HAP-1 (cell line): ENCODE measurements around the gene TYR.
"Not testable (repeated sequence)": the region's sequence is repeated elsewhere in the genome, so short reads cannot be mapped to it uniquely, and the experiment has no call there.

Source experiments
- DNase-seq, 2 experiments: peaks; one replicate each; pipeline ENCODE4 v3.0.0-alpha.2; 2016 to 2020; ENCODE audit warnings: low spot score in 2 of 2
- H3K27me3 ChIP-seq: fragments of 250-450 bp; sonication (Bioruptor Pico); 2 replicates; pipeline ENCODE4 v1.5.1; 2020; ENCODE audit warnings: low read depth, mild to moderate bottlenecking, moderate library complexity
- H3K36me3 ChIP-seq: fragments of 250-450 bp; sonication (Bioruptor Pico); replicated peaks from 2 replicates; pipeline ENCODE4 v1.5.1; 2020; ENCODE audit warnings: mild to moderate bottlenecking
- H3K4me1 ChIP-seq: fragments of 250-450 bp; sonication (Bioruptor Pico); 2 replicates; pipeline ENCODE4 v1.5.1; 2020; ENCODE audit warnings: mild to moderate bottlenecking
- H3K4me3 ChIP-seq: fragments of 250-450 bp; sonication (Bioruptor Pico); 2 replicates; pipeline ENCODE4 v1.5.1; 2020; ENCODE audit warnings: mild to moderate bottlenecking, moderate library complexity
- H3K9me3 ChIP-seq: fragments of 250-450 bp; sonication (Bioruptor Pico); 2 replicates; pipeline ENCODE4 v1.5.1; 2020; ENCODE audit warnings: mild to moderate bottlenecking, moderate library complexity
- in situ Hi-C: fragments of 300-500 bp; cut with MboI; formaldehyde crosslinking; loops from 3 replicates; pipeline ENCODE4 v1.14.3; 2020; ENCODE audit warnings: low sequenced_read_pairs, inconsistent platforms, mixed read lengths

TYR gene

GRCh38 chr11:89286601-89287000 is 108.9 kb downstream of the TYR start:
- in situ Hi-C loops, H3K4me3 ChIP-seq, DNase-seq, H3K9me3 ChIP-seq, H3K27me3 ChIP-seq, H3K36me3 ChIP-seq, H3K4me1 ChIP-seq: not testable (repeated sequence)

- H3K27me3 ChIP-seq, H3K9me3 ChIP-seq, H3K4me1 ChIP-seq, H3K4me3 ChIP-seq, DNase-seq, H3K36me3 ChIP-seq, in situ Hi-C loops: not testable (repeated sequence)
Observed at GRCh38 chr11:89288004-89288403, 110.3 kb downstream of the TYR start.

- Histone ChIP-seq H3K36me3 (no peaks in the 10 kb centered on the region), H3K4me1 (no peaks in the 10 kb centered on the region), H3K27me3 (no peaks in the 10 kb centered on the region; the same call in 1 of the 2 replicates), H3K4me3 (no peak overlapping the region), H3K9me3 (no peaks in the 10 kb centered on the region)
- peak in 1 of 2 experiments; percentile 7 for DNase-seq
- in situ Hi-C loops = no loop called here
Observed at GRCh38 chr11:89293965-89294679, 116.4 kb downstream of the TYR start.

DNA sequence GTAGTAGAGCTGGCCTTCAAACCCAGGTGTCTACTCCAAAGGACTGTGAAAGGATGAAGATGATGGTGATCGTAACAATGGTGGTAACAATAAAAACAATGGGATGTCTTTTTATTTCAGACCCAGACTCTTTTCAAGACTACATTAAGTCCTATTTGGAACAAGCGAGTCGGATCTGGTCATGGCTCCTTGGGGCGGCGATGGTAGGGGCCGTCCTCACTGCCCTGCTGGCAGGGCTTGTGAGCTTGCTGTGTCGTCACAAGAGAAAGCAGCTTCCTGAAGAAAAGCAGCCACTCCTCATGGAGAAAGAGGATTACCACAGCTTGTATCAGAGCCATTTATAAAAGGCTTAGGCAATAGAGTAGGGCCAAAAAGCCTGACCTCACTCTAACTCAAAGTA is 117.3 kb downstream of the TYR start:
- H3K27me3 ChIP-seq, DNase-seq, H3K36me3 ChIP-seq, H3K4me3 ChIP-seq, H3K4me1 ChIP-seq, in situ Hi-C loops, H3K9me3 ChIP-seq: not testable (repeated sequence)

GRCh38 chr11:89303029-89303428 is 125.4 kb downstream of the TYR start:
- in situ Hi-C loops, H3K9me3 ChIP-seq, H3K27me3 ChIP-seq, DNase-seq, H3K4me3 ChIP-seq, H3K4me1 ChIP-seq, H3K36me3 ChIP-seq: not testable (repeated sequence)

GRCh38 chr11:89308272-89308671 is 130.6 kb downstream of the TYR start:
- H3K27me3 ChIP-seq, H3K4me3 ChIP-seq, H3K4me1 ChIP-seq, H3K36me3 ChIP-seq, H3K9me3 ChIP-seq, in situ Hi-C loops, DNase-seq: not testable (repeated sequence)

- in situ Hi-C loops = not testable (repeated sequence)
Observed at GRCh38 chr11:89309321-89309985, 131.8 kb downstream of the TYR start.

DNA sequence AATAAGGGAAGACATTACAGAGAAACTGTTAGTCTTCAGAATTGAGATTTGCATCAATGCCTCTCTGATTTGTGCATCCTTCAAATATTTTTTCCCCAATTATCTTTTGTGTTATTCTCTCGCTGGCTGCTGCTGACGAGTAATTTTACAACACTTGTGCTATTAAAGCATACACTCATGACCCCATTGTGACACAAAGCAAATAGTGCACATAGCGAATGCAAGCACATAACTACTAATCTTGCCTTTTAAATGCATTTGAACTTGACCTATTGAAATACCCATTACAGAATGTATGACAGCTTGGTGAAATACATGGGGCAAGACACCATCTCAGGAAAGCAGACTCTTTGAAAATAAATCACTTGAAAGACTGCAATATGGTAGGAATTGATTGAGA is 132.9 kb downstream of the TYR start:
- DNase-seq, H3K9me3 ChIP-seq, H3K27me3 ChIP-seq, H3K4me1 ChIP-seq, H3K4me3 ChIP-seq, H3K36me3 ChIP-seq, in situ Hi-C loops: not testable (repeated sequence)

More at GRCh38 chr11:89309321-89309985, 131.8 kb downstream of the TYR start:
- H3K27me3 ChIP-seq, H3K4me1 ChIP-seq, H3K9me3 ChIP-seq, DNase-seq, H3K36me3 ChIP-seq, H3K4me3 ChIP-seq: not testable (repeated sequence)

- H3K4me3 ChIP-seq = no peak overlapping the region
- H3K27me3 ChIP-seq = no peaks in the 10 kb centered on the region
- no peak for DNase-seq
- no peaks in the 10 kb centered on the region for H3K36me3 ChIP-seq
- H3K9me3 ChIP-seq = no peaks in the 10 kb centered on the region
- H3K4me1 ChIP-seq = no peaks in the 10 kb centered on the region
- in situ Hi-C loops = no loop called here
Observed at GRCh38 chr11:89321401-89321800, 143.7 kb downstream of the TYR start.

DNA sequence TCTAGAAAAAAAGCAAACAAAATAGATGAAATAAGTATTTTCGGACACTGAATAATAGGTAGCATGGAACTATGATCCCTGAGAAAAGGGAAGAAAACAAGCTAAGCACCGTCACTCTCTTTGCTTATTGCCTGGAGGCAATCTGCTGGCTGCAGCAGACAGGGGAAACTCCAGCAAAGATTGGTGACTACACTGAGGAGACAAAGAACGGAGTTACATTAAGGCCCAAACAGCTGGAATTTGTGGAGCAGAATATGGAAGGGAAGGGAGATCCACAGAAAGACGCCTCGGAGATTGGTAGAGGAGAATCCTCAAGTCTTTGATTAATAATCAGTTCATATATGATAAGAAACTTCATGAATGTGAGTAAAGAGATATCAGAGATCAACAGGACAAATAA is 150.2 kb downstream of the TYR start:
- in situ Hi-C loops = no loop called here
- no peaks in the 10 kb centered on the region; the same call in 1 of the 2 replicates for H3K4me1 ChIP-seq
- no peaks in the 10 kb centered on the region for H3K36me3 ChIP-seq
- no peak for DNase-seq
- no peaks in the 10 kb centered on the region for H3K27me3 ChIP-seq
- no peak overlapping the region for H3K4me3 ChIP-seq
- no peaks in the 10 kb centered on the region for H3K9me3 ChIP-seq

GRCh38 chr11:89331940-89332339 is 154.3 kb downstream of the TYR start:
- H3K27me3 ChIP-seq, H3K9me3 ChIP-seq, H3K4me1 ChIP-seq, H3K36me3 ChIP-seq, H3K4me3 ChIP-seq, in situ Hi-C loops: not testable (repeated sequence)
- peak in 1 of 2 experiments; percentile 71 for DNase-seq

DNA sequence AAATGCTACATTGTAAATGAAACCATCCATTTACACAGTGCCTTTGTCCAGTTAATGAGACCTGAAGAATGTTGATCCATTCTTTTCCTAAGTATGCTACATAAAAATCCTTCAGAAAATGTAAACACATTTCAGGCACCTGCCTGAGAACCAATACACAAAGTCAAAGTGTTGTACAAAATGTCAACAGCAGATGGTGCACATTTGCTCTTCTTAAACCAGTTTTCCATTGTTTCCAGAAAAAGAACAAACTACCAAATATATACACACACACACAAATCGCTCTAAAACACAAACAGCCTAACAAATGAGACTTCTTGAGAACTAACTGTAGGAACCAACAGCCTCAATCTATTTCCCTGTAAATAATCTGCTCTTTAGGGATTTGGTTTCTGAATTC is 156.0 kb downstream of the TYR start:
- DNase-seq = peak in 1 of 2 experiments; percentile 25
- in situ Hi-C loops = not testable (repeated sequence)

DNA sequence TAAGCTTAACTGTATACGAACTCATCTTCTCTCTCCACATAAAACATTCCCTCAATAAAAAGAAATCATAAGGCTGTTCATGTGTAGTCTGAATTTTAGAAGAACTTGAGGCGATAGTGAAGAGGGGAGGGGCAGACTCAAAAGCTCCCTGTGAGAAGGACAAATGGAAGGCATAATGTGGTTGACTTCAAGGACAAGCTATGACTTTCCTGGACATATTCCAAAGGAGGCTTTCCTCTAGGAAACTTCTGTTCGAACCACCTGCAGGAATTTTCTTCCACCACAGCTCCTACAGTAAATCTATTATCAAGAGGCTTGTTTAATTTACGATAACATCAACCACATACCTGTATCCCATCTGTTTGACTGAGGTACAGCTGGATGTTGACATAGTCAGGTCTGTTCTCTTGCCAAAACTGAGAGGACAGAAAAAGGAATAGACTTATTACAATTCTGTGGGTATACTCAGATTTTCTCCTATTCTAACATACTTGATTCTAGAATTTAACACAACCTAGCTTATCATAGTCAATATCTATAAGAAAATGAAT is 159.5 kb downstream of the TYR start:
- H3K4me3 ChIP-seq, H3K36me3 ChIP-seq, H3K27me3 ChIP-seq, H3K9me3 ChIP-seq, DNase-seq, H3K4me1 ChIP-seq, in situ Hi-C loops: not testable (repeated sequence)

More for the DNA sequence above, 156.0 kb downstream of the TYR start:
- H3K27me3 ChIP-seq, H3K9me3 ChIP-seq, H3K4me3 ChIP-seq, H3K36me3 ChIP-seq, H3K4me1 ChIP-seq: not testable (repeated sequence)

GRCh38 chr11:89338073-89338472 is 160.4 kb downstream of the TYR start:
- H3K27me3 ChIP-seq, H3K4me1 ChIP-seq, H3K4me3 ChIP-seq, DNase-seq, H3K9me3 ChIP-seq, H3K36me3 ChIP-seq, in situ Hi-C loops: not testable (repeated sequence)
